NCI-H2171 treated with DMSO at 0.1 percent for 48 hours (cell line): ENCODE measurements around the gene ZNF74.

ENCODE experiments used
- DNase-seq: peaks from one replicate; lab custom pipeline; 2025; lab: John Stamatoyannopoulos, UW

Gene ZNF74

GRCh38 chr22:20433191-20433590 is 39.2 kb downstream of the ZNF74 start:
- DNase-seq, result no peak

DNA sequence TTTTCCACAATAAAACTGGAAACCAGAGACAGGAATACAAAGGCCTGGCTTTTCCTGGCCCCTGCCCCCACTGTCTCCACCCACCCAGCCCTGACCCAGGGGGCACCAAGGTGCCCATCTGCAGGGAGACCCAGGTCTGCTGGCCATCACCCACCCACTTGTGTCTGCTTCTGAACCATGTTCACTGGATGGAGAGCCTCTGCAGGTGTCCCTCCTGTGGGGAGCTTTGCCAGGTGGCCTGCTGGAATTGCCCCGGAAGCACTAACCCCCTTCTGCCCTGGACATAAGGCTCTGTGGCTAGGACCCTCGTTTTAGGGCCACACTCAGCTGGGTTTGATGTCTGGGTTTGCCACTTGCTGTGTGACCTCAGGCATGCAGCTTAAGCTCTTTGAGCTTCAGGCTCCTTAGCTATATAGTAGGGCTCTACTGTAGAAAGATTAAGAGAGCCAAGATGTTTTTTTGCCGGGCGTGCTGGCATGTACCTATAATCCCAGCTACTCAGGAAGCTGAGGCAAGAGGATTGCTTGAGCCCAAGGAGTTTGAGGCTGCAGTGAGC is 39.8 kb downstream of the ZNF74 start:
- no peak for DNase-seq

DNA sequence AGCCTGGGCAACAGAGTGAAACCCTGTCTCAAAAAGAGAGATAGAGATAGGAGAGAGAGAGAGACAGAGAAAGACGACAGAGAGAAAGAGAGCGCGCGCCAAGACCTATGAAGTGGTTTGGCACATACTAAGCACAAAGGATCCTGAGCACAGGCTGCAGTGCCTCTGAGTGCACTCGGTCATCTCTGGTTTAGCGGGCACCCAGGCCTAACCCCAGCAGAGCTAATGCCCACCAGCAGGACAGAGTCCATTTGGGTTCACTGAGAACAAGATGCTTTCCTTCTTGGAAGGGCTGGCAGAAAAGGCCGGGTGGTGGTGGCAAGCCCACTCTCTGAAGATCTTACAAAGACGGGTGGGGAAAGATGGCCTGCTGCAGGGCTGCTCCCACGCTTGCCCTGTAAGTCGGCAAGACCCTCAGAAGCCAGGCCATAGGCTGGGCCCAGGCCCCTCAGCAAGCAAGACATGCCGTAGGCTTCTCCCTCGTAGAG is 40.4 kb downstream of the ZNF74 start:
- DNase-seq, result no peak

DNA sequence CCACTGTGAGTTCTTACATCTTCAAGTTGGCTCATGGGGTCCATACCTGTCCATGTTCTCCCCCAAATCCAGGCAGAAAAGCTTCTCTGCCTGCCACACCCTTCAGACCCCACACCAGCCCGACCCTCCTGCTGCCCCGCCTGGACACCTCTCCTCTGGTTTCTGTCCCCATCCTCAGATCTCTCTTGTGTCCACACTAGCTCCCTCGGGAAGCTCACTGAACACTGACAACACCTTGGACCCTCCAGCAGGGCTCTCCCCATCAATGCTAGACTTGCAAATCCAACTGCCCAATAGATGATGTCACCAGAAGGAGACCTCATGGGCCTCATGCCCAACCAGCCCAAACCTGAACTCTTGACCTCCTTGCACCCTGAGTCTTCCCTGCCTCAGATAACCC is 40.8 kb downstream of the ZNF74 start:
- no peak for DNase-seq

DNA sequence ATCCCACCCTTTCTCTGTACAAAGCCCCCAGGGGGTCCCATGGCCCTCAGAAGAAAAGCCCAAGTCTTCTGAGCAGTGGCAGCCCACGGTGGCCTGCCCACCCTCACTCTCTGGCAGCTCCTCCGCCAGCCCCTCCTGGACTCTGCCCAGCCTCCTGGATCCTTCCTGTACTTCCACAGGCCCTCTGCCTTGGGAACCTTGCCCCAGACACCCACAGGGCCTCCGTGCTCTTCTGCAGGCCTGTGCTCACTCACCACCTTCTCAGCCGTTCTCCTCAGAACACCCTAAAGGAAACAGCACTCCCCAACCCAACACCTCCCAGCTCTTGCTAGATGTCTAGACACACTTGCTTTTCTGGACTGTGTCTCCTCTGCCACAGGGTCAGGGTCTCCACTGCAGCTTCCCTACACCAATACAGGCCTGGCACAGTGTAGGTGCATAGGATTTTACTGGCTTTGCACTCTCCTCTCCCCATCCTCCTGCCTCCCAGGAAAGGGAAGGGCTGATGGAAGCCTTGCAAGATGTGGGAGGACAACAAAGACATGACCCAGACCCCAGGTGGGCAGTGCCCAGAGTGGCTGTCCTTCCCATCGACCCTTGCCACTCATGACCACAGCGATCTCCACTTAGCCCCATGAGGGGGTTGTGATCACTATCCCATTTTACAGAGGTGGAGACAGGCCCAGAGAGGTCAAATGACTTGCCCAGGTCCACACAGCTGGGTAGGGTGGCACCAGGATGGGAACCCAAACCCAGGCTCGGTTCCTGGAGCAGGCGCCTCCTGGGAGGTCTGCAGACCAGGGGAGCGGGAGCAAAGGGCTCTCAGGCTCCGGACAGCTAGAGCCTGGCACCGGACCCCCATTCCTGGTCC is 41.7 kb downstream of the ZNF74 start:
- DNase-seq, result no peak

GRCh38 chr22:20436307-20436767 is 42.4 kb downstream of the ZNF74 start:
- peak; percentile 7 for DNase-seq

DNA sequence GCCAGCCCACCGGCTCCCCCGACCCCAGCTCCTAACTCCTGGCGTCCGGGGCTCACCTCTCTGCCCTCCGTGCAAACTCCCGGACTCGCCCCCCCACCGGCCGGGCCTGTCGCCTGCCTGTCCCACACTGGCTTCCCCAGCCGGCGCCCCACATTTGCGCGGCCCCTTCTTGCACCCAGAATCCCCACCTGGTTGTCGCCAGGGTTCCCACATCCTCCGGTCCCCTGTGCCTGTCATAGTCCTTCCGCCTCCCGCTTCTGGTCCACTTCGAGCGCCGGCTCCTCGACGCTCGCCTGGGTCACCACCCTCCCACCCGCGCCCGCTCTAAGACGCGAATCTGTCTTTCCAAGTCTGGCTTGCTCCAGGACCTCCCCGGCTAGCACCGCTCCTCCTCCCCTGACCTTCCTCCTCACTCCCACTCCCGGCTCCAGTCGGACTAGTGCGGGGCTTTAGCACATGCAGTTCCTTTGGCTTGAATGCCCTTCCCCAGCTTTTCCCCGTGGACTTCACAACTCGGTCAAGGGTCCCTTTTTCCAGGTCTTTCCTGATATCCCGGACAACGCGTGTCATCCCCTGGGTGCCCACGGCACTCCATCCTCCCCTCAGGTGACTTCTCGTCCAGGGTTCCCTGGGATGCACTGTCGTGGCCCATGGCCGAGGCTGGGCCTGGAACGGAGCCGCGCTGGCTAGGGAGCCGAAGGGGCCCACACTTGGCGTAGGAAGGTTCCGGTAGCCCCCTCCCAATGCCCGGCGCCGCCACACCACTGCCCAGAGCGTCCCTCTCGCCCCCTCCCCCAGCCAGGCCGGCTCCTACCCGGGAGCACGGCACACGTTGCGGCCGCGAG is 43.0 kb downstream of the ZNF74 start:
- DNase-seq, result no peak

- no peak for DNase-seq
Measured at GRCh38 chr22:20437613-20438426, 43.9 kb downstream of the ZNF74 start, which contains the start of gene SCARF2. Gene SCARF2 (minus strand): TSS chr22:20437825. CDS start chr22:20437754, 71 bp downstream.

GRCh38 chr22:20438427-20438677 is 44.4 kb downstream of the ZNF74 start:
- no peak for DNase-seq

GRCh38 chr22:20438678-20439492 is 44.9 kb downstream of the ZNF74 start:
- DNase-seq, result no peak

DNA sequence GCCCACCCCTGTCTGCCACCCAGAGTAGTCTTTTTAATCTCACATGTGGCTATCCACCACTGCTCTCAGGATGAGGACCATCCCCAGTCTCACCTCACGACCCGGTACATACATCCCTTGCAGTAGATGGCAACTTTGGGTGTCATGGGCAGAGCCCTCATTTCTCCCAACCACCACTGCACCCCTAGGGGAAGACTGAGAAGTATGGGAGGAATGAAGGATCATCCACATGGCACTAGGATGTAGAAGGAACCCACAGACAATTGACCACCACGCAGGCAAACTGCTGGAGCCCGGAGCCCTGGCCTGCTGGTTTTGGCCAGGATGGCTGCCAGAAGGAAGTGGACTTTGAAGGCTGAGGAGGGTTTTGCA is 45.6 kb downstream of the ZNF74 start:
- DNase-seq, result no peak

DNA sequence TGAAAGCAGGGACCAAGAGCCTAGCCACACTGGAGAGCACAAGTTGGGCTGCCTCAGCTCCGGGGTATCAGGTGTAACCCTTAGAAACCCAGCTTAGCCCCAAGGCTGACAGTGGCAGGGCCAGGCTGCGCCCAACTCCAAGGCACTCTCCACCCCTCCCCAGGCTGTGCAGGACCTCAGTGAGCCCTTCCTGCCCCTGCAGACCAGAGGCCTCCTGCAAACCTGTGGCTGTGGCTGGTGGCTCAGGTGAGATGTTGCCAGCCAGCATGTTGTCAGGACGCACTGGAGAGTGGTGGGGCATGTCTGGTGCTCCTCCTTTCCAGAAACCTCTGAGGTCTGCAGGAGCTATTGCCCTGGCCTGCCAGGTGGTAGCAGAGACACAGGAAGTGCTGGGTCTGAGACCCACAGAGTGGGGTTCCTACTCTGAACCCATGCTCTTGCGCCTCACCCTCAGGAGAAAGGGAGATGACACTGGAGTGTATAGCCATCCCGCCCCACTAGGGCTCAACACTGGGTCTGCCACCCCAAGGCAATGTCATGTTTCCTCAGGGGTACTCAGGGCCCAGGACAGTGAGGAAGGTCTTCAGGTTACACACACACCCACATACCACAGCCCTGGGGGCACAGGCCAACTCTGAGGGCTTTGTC is 46.1 kb downstream of the ZNF74 start:
- DNase-seq, result no peak

DNA sequence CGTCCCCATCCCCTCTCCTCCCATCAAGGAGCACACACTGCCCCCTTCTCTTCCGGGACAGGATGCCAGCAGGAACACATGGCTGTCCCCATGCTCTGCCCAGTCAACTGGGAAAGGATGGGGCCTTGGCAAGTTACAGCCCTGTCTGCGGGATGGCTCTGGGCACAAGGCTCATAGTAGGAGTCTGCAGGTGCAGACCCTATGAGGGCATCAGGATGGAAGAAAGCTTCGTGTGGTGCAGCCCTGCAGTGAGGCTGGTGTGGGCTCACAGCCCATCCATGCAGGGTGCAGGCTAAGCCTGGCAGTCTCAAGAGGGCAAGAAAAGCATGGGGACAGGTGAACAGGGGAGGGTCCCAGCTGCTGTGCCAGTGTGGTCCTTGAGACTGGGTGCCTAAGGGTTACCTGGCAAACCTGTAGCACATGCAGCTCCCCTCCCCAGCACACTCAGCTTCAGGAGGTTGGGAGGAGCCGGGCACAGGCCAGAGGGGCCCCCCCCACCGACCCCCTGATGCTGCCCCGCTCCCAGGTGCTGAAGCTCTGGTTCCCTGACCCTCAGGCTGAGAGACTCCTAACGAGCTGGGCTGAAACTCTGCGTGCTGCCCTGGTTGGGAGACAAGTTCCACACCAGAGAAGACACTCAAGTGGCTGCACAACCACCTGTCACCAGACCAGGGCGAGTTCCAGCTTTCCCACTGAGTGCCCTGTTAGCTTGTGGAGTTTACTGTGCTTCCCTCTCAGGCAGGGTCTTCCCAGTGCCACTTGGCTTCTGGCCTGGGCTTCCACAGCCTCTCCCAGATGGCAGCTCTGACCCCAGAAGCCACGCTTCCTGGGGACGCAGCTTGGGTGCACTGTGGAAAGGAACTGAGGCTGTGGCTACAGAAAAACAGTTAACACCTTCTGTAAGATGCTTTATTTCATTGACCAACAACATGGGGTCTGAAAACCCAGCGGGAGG is 47.0 kb downstream of the ZNF74 start:
- no peak for DNase-seq

- no peak for DNase-seq
Measured at GRCh38 chr22:20441631-20442484, 47.9 kb downstream of the ZNF74 start.

GRCh38 chr22:20442485-20443284 is 48.7 kb downstream of the ZNF74 start:
- DNase-seq, result no peak

- no peak for DNase-seq
Measured at GRCh38 chr22:20444325-20444724, 50.4 kb downstream of the ZNF74 start.

GRCh38 chr22:20446383-20446970 is 52.5 kb downstream of the ZNF74 start:
- DNase-seq, result no peak
